HCT116 (cell line): Measurements from ENCODE around the gene SAG. TPM values are rescaled to one million over a fixed set of nuclear protein-coding genes. Genes with fewer than 3 reads are reported as not detected.

ENCODE experiments used
- ATAC-seq: fragments of 200-7000 bp; cut with Tn5 transposase; 2 replicates; pipeline ENCODE4 v1.9.1; 2020; ENCODE audit warnings: mild to moderate bottlenecking, moderate library complexity
- BruUV-seq: library from RNA; stranded (reverse); fragments of 400-500 nt; replicated peaks from 2 replicates; lab custom pipeline; 2021; lab: Mats Ljungman, UMichigan
- CTCF ChIA-PET: fragments of 300-600 bp; sonication (Branson Sonifier 250); formaldehyde crosslinking; loops from one replicate; lab custom pipeline; 2021; ENCODE audit warnings: antibody characterized with exemption; lab: Charles Lee
- POLR2A ChIA-PET: fragments of 300-600, 350-600 bp; sonication (Branson Sonifier 250); formaldehyde crosslinking; loops from one replicate; lab custom pipeline; 2021; ENCODE audit warnings: antibody characterized with exemption; lab: Charles Lee
- RAD21 ChIA-PET, 2 experiments: fragments of 300-600 bp; sonication (Branson Sonifier 250); formaldehyde crosslinking; loops; one replicate each; lab custom pipeline; 2023; ENCODE audit warnings: low total read pairs in 2 of 2; ENCODE audit not compliant: uncharacterized antibody in 2 of 2, unreplicated experiment in 2 of 2, low non-redundant PET in 1 of 2; lab: Charles Lee
- DNase-seq: peaks from one replicate; pipeline ENCODE4 v3.0.0-alpha.2; 2010; ENCODE audit warnings: low read depth, low spot score
- H2AFZ ChIP-seq: fragments of 200-600 bp; shearing (Covaris generic), sonication (generic); 2 replicates; pipeline ENCODE4 v1.6.1; 2017; ENCODE audit warnings: low read depth, mixed run types, mixed read lengths, antibody characterized with exemption, low read length; ENCODE audit not compliant: poor library complexity, severe bottlenecking
- H3K27ac ChIP-seq: 2 replicates; pipeline ENCODE4 v1.5.1; 2012; ENCODE audit warnings: low read depth, low read length
- H3K27me3 ChIP-seq: fragments of 200-600 bp; sonication (generic); 2 replicates; pipeline ENCODE4 v1.6.1; 2016; ENCODE audit warnings: mixed run types, low read length, mixed read lengths; ENCODE audit not compliant: insufficient read depth
- H3K36me3 ChIP-seq, 2 experiments: fragments of 200-500 bp in 1 of 2; fragments of 200-600 bp in 1 of 2; sonication (Bioruptor generic) in 1 of 2; sonication (generic) in 1 of 2; 2 replicates each; pipeline versions ENCODE4 v1.5.1 to v1.6.1; 2014 to 2016; ENCODE audit warnings: low read length in 2 of 2, inconsistent platforms in 1 of 2, mixed read lengths in 1 of 2, mixed run types in 1 of 2; ENCODE audit not compliant: insufficient read depth in 2 of 2, control insufficient read depth in 1 of 2
- H3K4me1 ChIP-seq, 2 experiments: fragments of 200-600 bp in 1 of 2; sonication (generic) in 1 of 2; 2 replicates each; pipeline versions ENCODE4 v1.5.1 to v1.6.1; 2012 to 2017; ENCODE audit warnings: low read length in 2 of 2, inconsistent platforms in 1 of 2, mild to moderate bottlenecking in 1 of 2, mixed read lengths in 1 of 2, mixed run types in 1 of 2, moderate library complexity in 1 of 2; ENCODE audit not compliant: insufficient read depth in 2 of 2, control insufficient read depth in 1 of 2
- H3K4me2 ChIP-seq: fragments of 200-600 bp; sonication (generic); 2 replicates; pipeline ENCODE4 v1.6.1; 2017; ENCODE audit warnings: mixed run types, low read length, mixed read lengths
- H3K4me3 ChIP-seq, 2 experiments: fragments of 200-600 bp in 1 of 2; sonication (generic) in 1 of 2; replicated peaks in 1 of 2; 2 replicates each; pipeline ENCODE4 v1.5.1; 2011 to 2016; ENCODE audit warnings: low read length in 2 of 2, control low read depth in 1 of 2, low read depth in 1 of 2, mild to moderate bottlenecking in 1 of 2, mixed read lengths in 1 of 2, mixed run types in 1 of 2
- H3K79me2 ChIP-seq: fragments of 200-600 bp; sonication (generic); 2 replicates; pipeline ENCODE4 v1.6.1; 2017; ENCODE audit warnings: mild to moderate bottlenecking, mixed run types, low read length, moderate library complexity, mixed read lengths; ENCODE audit not compliant: insufficient read depth
- H3K9ac ChIP-seq: fragments of 200-600 bp; sonication (generic); 2 replicates; pipeline ENCODE4 v1.6.1; 2016; ENCODE audit warnings: low read length, mixed read lengths
- H3K9me2 ChIP-seq: fragments of 200-600 bp; sonication (generic), shearing (Covaris generic); 2 replicates; pipeline ENCODE4 v1.6.1; 2017; ENCODE audit warnings: mixed run types, mild to moderate bottlenecking, moderate library complexity; ENCODE audit not compliant: insufficient read depth
- H3K9me3 ChIP-seq, 2 experiments: fragments of 200-500 bp in 1 of 2; fragments of 200-600 bp in 1 of 2; sonication (Bioruptor generic) in 1 of 2; sonication (generic) in 1 of 2; 2 replicates each; pipeline ENCODE4 v1.6.1; 2014 to 2017; ENCODE audit warnings: low read length in 2 of 2, mixed read lengths in 2 of 2, inconsistent platforms in 1 of 2, low read depth in 1 of 2, mild to moderate bottlenecking in 1 of 2, mixed run types in 1 of 2, moderate library complexity in 1 of 2; ENCODE audit not compliant: control insufficient read depth in 1 of 2, insufficient read depth in 1 of 2
- H4K20me1 ChIP-seq: fragments of 200-600 bp; sonication (generic), shearing (Covaris generic); 2 replicates; pipeline ENCODE4 v1.6.1; 2017; ENCODE audit warnings: mixed run types, mild to moderate bottlenecking, moderate library complexity; ENCODE audit not compliant: insufficient read depth
- ATF3 ChIP-seq: IDR thresholded peaks from 2 replicates; pipeline ENCODE4 v1.6.1; 2012
- CBX3 ChIP-seq: IDR thresholded peaks from 2 replicates; pipeline ENCODE4 v1.6.1; 2012; ENCODE audit warnings: low read depth
- CEBPB ChIP-seq: IDR thresholded peaks from 2 replicates; pipeline ENCODE4 v1.6.1; 2012; ENCODE audit warnings: low read depth
- CTCF ChIP-seq, 3 experiments: fragments of 200-600 bp in 1 of 3; sonication (generic) in 1 of 3; IDR thresholded peaks in 2 of 3; conservative IDR thresholded peaks in 1 of 3; 2 replicates each; pipeline ENCODE4 v1.5.1; 2012 to 2017; ENCODE audit warnings: low read depth in 2 of 3, low read length in 2 of 3, antibody characterized with exemption in 1 of 3, borderline replicate concordance in 1 of 3, control low read depth in 1 of 3, mild to moderate bottlenecking in 1 of 3, mixed read lengths in 1 of 3, mixed run types in 1 of 3, moderate library complexity in 1 of 3; ENCODE audit not compliant: insufficient read depth in 1 of 3
- MAX ChIP-seq: IDR thresholded peaks from 2 replicates; pipeline ENCODE4 v1.6.1; 2012
- POLR2A ChIP-seq: IDR thresholded peaks from 2 replicates; pipeline ENCODE4 v1.7.0; 2011; ENCODE audit warnings: borderline replicate concordance; ENCODE audit not compliant: insufficient read depth, insufficient read length; ENCODE audit errors: extremely low read depth
- POLR2AphosphoS5 ChIP-seq: IDR thresholded peaks from 2 replicates; pipeline ENCODE4 v1.6.1; 2011; ENCODE audit warnings: mild to moderate bottlenecking, low read depth, low read length, moderate library complexity
- REST ChIP-seq: IDR thresholded peaks from 2 replicates; pipeline ENCODE4 v1.6.1; 2012; ENCODE audit warnings: low read depth
- SIN3A ChIP-seq: IDR thresholded peaks from 2 replicates; pipeline ENCODE4 v1.6.1; 2012; ENCODE audit warnings: low read depth
- SP1 ChIP-seq: IDR thresholded peaks from 2 replicates; pipeline ENCODE4 v1.6.1; 2012; ENCODE audit warnings: low read depth
- SRF ChIP-seq: IDR thresholded peaks from 2 replicates; pipeline ENCODE4 v1.6.1; 2012; ENCODE audit warnings: low read depth
- TCF7L2 ChIP-seq: IDR thresholded peaks from 2 replicates; pipeline ENCODE4 v1.7.0; 2011; ENCODE audit warnings: borderline replicate concordance, inconsistent platforms; ENCODE audit not compliant: insufficient read depth, insufficient read length; ENCODE audit errors: extremely low read depth
- YY1 ChIP-seq: IDR thresholded peaks from 2 replicates; pipeline ENCODE4 v1.6.1; 2011; ENCODE audit warnings: low read length, low read depth, moderate library complexity, mild to moderate bottlenecking; ENCODE audit not compliant: insufficient replicate concordance; ENCODE audit errors: extremely low read depth
- intact Hi-C: fragments of 100-400 bp; cut with micrococcal nuclease; formaldehyde crosslinking; loops from 2 replicates; pipeline ENCODE4 v1.10.0; 2022
- total RNA-seq: library from RNA; stranded (reverse); gene quantifications from one replicate; pipeline ENCODE4 v1.2.1, GENCODE V29; 2021; ENCODE audit not compliant: unreplicated experiment

The SAG gene
- total RNA-seq, 1 experiment from 2014 or later: not detected

- H3K4me3 ChIP-seq: no peak overlapping the region
- no peak overlapping the region for H3K27ac ChIP-seq
- no peaks in the 10 kb centered on the region for H3K9me3 ChIP-seq
- H3K4me2 ChIP-seq: no peak overlapping the region
- POLR2A ChIA-PET: no interaction called here
- no peaks in the 10 kb centered on the region for H3K27me3 ChIP-seq
- RAD21 ChIA-PET: no interaction called here
- DNase-seq (no peak), ATAC-seq (0 out of 2 replicates have a peak, but pooled peaks have one; percentile 55)
- CTCF ChIA-PET: no interaction called here
- TF ChIP-seq SP1: no peak
- peak in 1 of 3 experiments; percentile 31; a peak in 2 of 6 replicates for TF ChIP-seq CTCF (IDR thresholded peaks at IDR 0.05 in 2 of 3, conservative IDR thresholded peaks at IDR 0.05 in 1 of 3; ENCODE audit: borderline replicate concordance in 1 of 3, insufficient read depth in 1 of 3, low read depth in 2 of 3, low read length in 2 of 3)
- H3K9me2 ChIP-seq: no peaks in the 10 kb centered on the region
- H2AFZ ChIP-seq: no peak overlapping the region
- peaks cover 87% of the 10 kb centered on the region for H3K79me2 ChIP-seq
- H3K4me1 ChIP-seq: 0 out of 4 replicates have a peak, but pooled peaks cover 0 to 4% of the 10 kb centered on the region in 2 experiments
- no TSS peak for BruUV-seq
- no peaks in the 10 kb centered on the region for H4K20me1 ChIP-seq
- no peaks in the 10 kb centered on the region for H3K36me3 ChIP-seq
- no peak overlapping the region for H3K9ac ChIP-seq
- intact Hi-C loops: no loop called here
Measured at GRCh38 chr2:233384015-233384414, 76.4 kb downstream of the SAG start.

- Histone ChIP-seq H4K20me1 (no peaks in the 10 kb centered on the region), H3K36me3 (0 out of 4 replicates have a peak, but pooled peaks cover 0 to under 1% of the 10 kb centered on the region in 2 experiments), H3K9me2 (no peaks in the 10 kb centered on the region), H3K27ac (no peak overlapping the region), H3K4me1 (0 out of 4 replicates have a peak, but pooled peaks cover 0 to 4% of the 10 kb centered on the region in 2 experiments), H3K4me2 (no peak overlapping the region), H2AFZ (no peak overlapping the region), H3K4me3 (no peak overlapping the region), H3K9ac (no peak overlapping the region), H3K27me3 (no peaks in the 10 kb centered on the region), H3K79me2 (peaks cover 85% of the 10 kb centered on the region), H3K9me3 (no peaks in the 10 kb centered on the region)
- intact Hi-C loops: no loop called here
- BruUV-seq: no TSS peak
- no peak for ATAC-seq
- POLR2A ChIA-PET: no interaction called here
- RAD21 ChIA-PET: no interaction called here
- CTCF ChIA-PET: no interaction called here
- no peak for TF ChIP-seq YY1
- TF ChIP-seq TCF7L2: no peak
- no peak for TF ChIP-seq CBX3
- TF ChIP-seq REST: no peak
- no peak for TF ChIP-seq POLR2AphosphoS5
- TF ChIP-seq SP1: no peak
- no peak for TF ChIP-seq POLR2A
- TF ChIP-seq CEBPB: no peak
- TF ChIP-seq SRF: no peak
- TF ChIP-seq MAX: no peak
- TF ChIP-seq SIN3A: no peak
- TF ChIP-seq ATF3: no peak
- DNase-seq: no peak
Measured at GRCh38 chr2:233384811-233385488, 77.3 kb downstream of the SAG start.
